MM.1S (cell line): Measurements from ENCODE around the gene CD53.

Experiments
- DNase-seq: peaks from one replicate; pipeline ENCODE4 v3.0.0-alpha.2; 2015
- H2AFZ ChIP-seq: fragments of 300-600 bp; sonication (generic); 2 replicates; pipeline ENCODE4 v1.6.0; 2016; ENCODE audit warnings: antibody characterized with exemption, low read length
- H3F3A ChIP-seq: fragments of 300-600 bp; sonication (generic); 2 replicates; pipeline ENCODE4 v1.6.1; 2016; ENCODE audit warnings: mild to moderate bottlenecking, antibody characterized with exemption, low read length, moderate library complexity, mixed read lengths; ENCODE audit not compliant: insufficient read depth
- H3K27ac ChIP-seq: fragments of 300-600 bp; sonication (generic); 2 replicates; pipeline ENCODE4 v1.5.1; 2016; ENCODE audit warnings: mild to moderate bottlenecking, low read length
- H3K27me3 ChIP-seq: fragments of 300-600 bp; sonication (generic); replicated peaks from 2 replicates; pipeline ENCODE4 v1.6.0; 2016; ENCODE audit warnings: low read length; ENCODE audit not compliant: insufficient read depth
- H3K36me3 ChIP-seq: fragments of 300-600 bp; sonication (generic); replicated peaks from 2 replicates; pipeline ENCODE4 v1.6.1; 2016; ENCODE audit warnings: mild to moderate bottlenecking, low read length, mixed read lengths; ENCODE audit not compliant: insufficient read depth
- H3K4me1 ChIP-seq: fragments of 300-600 bp; sonication (generic); 2 replicates; pipeline ENCODE4 v1.6.1; 2016; ENCODE audit warnings: low read length, mixed read lengths
- H3K4me2 ChIP-seq: fragments of 300-600 bp; sonication (generic); 2 replicates; pipeline ENCODE4 v1.6.0; 2016; ENCODE audit warnings: low read depth, low read length
- H3K4me3 ChIP-seq: fragments of 300-600 bp; sonication (generic); 2 replicates; pipeline ENCODE4 v1.5.1; 2016; ENCODE audit warnings: low read length, mixed read lengths
- H3K79me2 ChIP-seq: fragments of 300-600 bp; sonication (generic); 2 replicates; pipeline ENCODE4 v1.6.1; 2016; ENCODE audit warnings: mixed run types, low read length, mixed read lengths
- H3K9ac ChIP-seq: fragments of 300-600 bp; sonication (generic); 2 replicates; pipeline ENCODE4 v1.6.1; 2016; ENCODE audit warnings: low read length, mixed read lengths
- H3K9me2 ChIP-seq: fragments of 300-600 bp; sonication (generic); replicated peaks from 2 replicates; pipeline ENCODE4 v1.6.1; 2016; ENCODE audit warnings: mild to moderate bottlenecking, low read length, mixed read lengths; ENCODE audit not compliant: insufficient read depth
- H3K9me3 ChIP-seq: fragments of 300-600 bp; sonication (generic); replicated peaks from 2 replicates; pipeline ENCODE4 v1.6.1; 2016; ENCODE audit warnings: mild to moderate bottlenecking, low read length, mixed read lengths; ENCODE audit not compliant: insufficient read depth
- H4K20me1 ChIP-seq: fragments of 300-600 bp; sonication (generic); 2 replicates; pipeline ENCODE4 v1.6.1; 2016; ENCODE audit warnings: mild to moderate bottlenecking, low read length, moderate library complexity, mixed read lengths; ENCODE audit not compliant: insufficient read depth
- EZH2 ChIP-seq: fragments of 300-600 bp; sonication (generic); optimal IDR thresholded peaks from 2 replicates; pipeline ENCODE3; 2017; ENCODE audit warnings: low read depth, mild to moderate bottlenecking, antibody characterized with exemption, low read length, mixed read lengths
- EZH2phosphoT487 ChIP-seq: fragments of 300-600 bp; sonication (generic); IDR thresholded peaks from 2 replicates; pipeline ENCODE4 v1.6.1; 2018; ENCODE audit warnings: antibody characterized with exemption, low read length
- TF ChIP-seq, protein P1 (sequence below): fragments of 300-600 bp; sonication (generic); IDR thresholded peaks from 2 replicates; pipeline ENCODE4 v1.5.1; 2016; ENCODE audit warnings: antibody characterized with exemption, low read length, mixed read lengths

Gene CD53

DNA sequence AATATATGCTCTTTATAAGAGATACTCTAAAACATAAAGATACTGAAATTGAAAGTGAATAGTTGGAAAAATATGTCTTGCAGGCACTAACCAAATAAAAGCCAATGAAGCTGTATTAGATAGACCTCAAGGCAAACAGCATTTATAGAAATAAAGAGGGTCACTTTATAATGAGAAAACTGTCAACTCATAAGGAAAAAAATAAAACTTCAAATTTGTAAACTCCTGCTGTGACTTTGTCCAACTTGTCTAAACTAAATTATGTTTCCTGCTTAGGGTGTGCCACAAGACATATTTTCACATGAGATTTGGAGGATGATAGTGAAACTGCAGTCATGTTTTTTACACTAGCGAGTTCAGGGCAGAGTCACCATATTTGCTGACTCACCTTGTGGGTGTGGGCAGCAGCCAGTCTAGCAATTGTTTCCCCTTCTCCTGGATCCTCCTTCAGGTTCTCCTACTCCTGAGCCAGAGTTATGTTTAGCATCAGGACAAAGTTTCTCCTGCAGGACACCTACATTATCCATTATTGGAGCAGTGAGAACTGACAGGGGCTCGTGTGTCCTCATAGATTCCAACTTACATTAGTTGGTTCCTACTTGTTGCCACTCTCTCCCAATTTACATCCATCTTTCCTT lies 43.8 kb downstream of the CD53 start:
- peak; percentile 65 for DNase-seq
- Histone ChIP-seq H3K4me1 (peaks cover 5% of the 10 kb centered on the region; the same call in 1 of the 2 replicates), H3F3A (no peaks in the 10 kb centered on the region), H3K27ac (peak overlapping the region; percentile 40; the same call in 1 of the 2 replicates), H3K36me3 (no peaks in the 10 kb centered on the region), H3K9ac (no peak overlapping the region), H3K9me3 (no peaks in the 10 kb centered on the region), H3K9me2 (no peaks in the 10 kb centered on the region), H3K79me2 (no peaks in the 10 kb centered on the region), H2AFZ (peak overlapping the region; percentile 58; the same call in 1 of the 2 replicates), H4K20me1 (no peaks in the 10 kb centered on the region), H3K4me3 (peak overlapping the region; percentile 33; the same call in 1 of the 2 replicates), H3K4me2 (peak overlapping the region; percentile 72), H3K27me3 (no peaks in the 10 kb centered on the region)
- TF ChIP-seq, protein P1, sequence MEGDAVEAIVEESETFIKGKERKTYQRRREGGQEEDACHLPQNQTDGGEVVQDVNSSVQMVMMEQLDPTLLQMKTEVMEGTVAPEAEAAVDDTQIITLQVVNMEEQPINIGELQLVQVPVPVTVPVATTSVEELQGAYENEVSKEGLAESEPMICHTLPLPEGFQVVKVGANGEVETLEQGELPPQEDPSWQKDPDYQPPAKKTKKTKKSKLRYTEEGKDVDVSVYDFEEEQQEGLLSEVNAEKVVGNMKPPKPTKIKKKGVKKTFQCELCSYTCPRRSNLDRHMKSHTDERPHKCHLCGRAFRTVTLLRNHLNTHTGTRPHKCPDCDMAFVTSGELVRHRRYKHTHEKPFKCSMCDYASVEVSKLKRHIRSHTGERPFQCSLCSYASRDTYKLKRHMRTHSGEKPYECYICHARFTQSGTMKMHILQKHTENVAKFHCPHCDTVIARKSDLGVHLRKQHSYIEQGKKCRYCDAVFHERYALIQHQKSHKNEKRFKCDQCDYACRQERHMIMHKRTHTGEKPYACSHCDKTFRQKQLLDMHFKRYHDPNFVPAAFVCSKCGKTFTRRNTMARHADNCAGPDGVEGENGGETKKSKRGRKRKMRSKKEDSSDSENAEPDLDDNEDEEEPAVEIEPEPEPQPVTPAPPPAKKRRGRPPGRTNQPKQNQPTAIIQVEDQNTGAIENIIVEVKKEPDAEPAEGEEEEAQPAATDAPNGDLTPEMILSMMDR: no peak
- TF ChIP-seq EZH2phosphoT487 (no peak), EZH2 (no peak)

DNA sequence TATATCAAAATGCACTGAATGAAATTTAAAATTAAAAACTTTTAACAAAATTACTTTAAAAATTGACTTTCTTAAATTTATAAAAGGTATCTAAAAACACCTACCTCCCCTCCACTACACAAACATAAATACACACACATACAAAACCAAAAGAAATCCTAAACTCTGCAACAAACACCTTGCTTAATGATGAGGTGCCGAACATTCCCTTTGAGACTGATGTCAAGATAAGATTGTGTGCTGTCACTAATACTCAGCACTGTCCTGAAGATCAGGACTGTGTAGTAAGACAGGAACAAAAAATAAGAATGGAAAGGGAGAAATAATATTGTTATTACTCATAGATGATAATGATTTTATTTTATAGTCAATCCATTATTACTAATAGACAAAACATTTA lies 45.1 kb downstream of the CD53 start:
- Histone ChIP-seq H4K20me1 (no peaks in the 10 kb centered on the region), H3K4me3 (no peak overlapping the region), H3K27me3 (no peaks in the 10 kb centered on the region), H3K79me2 (no peaks in the 10 kb centered on the region), H3K9me3 (no peaks in the 10 kb centered on the region), H3K9ac (no peak overlapping the region), H3F3A (no peaks in the 10 kb centered on the region), H3K4me1 (peaks cover 5% of the 10 kb centered on the region; the same call in 1 of the 2 replicates), H3K36me3 (no peaks in the 10 kb centered on the region), H3K9me2 (no peaks in the 10 kb centered on the region), H3K27ac (no peak overlapping the region), H2AFZ (no peak overlapping the region), H3K4me2 (no peak overlapping the region)
- DNase-seq: no peak
- TF ChIP-seq EZH2phosphoT487: no peak

DNA sequence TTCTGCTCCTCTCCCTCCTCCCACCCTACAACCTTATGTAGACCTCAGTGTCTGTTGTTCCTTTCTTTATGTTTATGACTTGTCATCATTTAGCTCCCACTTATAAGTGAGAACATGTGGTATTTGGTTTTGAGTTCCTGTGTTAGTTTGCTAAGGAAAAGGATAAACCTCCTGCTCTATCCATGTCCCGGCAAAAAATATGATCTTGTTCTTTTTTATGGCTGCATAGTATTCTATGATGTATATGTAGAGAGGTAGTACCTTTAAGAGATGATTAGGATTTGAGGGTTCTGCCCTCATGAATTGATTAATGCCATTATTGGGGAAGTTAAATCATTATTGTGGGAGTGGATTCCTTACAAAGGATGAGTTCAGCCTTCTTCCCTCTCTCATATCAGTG lies 49.0 kb downstream of the CD53 start:
- no peaks in the 10 kb centered on the region for H3K9me3 ChIP-seq
- no peaks in the 10 kb centered on the region for H3F3A ChIP-seq
- H3K27ac ChIP-seq: no peak overlapping the region
- DNase-seq: no peak
- no peaks in the 10 kb centered on the region for H3K36me3 ChIP-seq
- H3K4me1 ChIP-seq: peaks cover 5% of the 10 kb centered on the region; the same call in 1 of the 2 replicates
- H3K4me3 ChIP-seq: no peak overlapping the region
- no peak overlapping the region for H2AFZ ChIP-seq
- no peak overlapping the region for H3K4me2 ChIP-seq
- H3K27me3 ChIP-seq: no peaks in the 10 kb centered on the region
- no peak overlapping the region for H3K9ac ChIP-seq
- no peak for TF ChIP-seq EZH2
- H3K79me2 ChIP-seq: no peaks in the 10 kb centered on the region
- no peaks in the 10 kb centered on the region for H3K9me2 ChIP-seq
- no peaks in the 10 kb centered on the region for H4K20me1 ChIP-seq

DNA sequence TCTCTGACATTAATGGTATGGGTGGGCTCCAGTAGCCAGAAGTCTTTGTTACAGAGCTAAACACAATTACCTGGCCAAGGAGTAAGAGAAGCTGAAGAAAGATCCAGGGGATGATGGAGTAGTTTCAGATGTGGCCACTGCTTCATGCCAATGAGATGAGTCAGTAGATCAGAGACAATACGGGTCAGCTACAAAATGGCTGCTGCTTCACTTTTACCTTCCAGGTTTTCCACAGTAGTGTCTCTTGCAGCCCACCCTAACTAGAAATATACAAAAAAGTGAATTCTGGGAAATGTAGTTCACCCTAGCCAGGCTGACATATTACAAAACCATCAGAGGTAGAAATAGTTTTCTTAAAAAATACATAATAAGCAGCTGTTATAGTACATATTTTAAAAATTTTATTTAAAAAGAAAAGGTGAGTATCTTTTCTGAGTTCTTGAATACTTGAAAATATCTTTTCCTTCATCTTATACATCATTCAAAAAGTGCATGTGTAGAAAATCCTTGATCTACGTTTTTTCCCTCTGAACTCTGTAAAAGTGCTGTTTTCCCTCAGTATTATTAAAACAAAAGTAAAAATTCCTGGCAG lies 54.6 kb downstream of the CD53 start:
- H3K4me3 ChIP-seq: no peak overlapping the region
- TF ChIP-seq EZH2phosphoT487 (no peak), EZH2 (no peak)
- TF ChIP-seq, protein P1: no peak
- H3K9ac ChIP-seq: no peak overlapping the region
- H3K4me1 ChIP-seq: no peaks in the 10 kb centered on the region
- H3K36me3 ChIP-seq: no peaks in the 10 kb centered on the region
- H3K9me2 ChIP-seq: no peaks in the 10 kb centered on the region
- no peak for DNase-seq
- no peak overlapping the region for H3K4me2 ChIP-seq
- no peak overlapping the region for H3K27ac ChIP-seq
- no peak overlapping the region for H2AFZ ChIP-seq
- H3F3A ChIP-seq: no peaks in the 10 kb centered on the region
- no peaks in the 10 kb centered on the region for H4K20me1 ChIP-seq
- H3K27me3 ChIP-seq: no peaks in the 10 kb centered on the region
- H3K9me3 ChIP-seq: no peaks in the 10 kb centered on the region
- H3K79me2 ChIP-seq: no peaks in the 10 kb centered on the region
